ENCODE data around the gene GPS2.

GRCh38 chr17:7329997-7330637 is 15.0 kb upstream of the GPS2 start:
- TF ChIP-seq GATA2 (IDR thresholded peaks at IDR 0.05; ENCODE audit: low read depth, low read length): no peak
- TF ChIP-seq GATA3 (IDR thresholded peaks at IDR 0.05; ENCODE audit: low read depth, low read length): no peak
